ENCODE data around the gene LMX1A. TPM values are rescaled to one million over a fixed set of nuclear protein-coding genes. Genes with fewer than 3 reads are reported as not detected.

LMX1A gene
- total RNA-seq, 1 experiment from 2014 or later = not detected

GRCh38 chr1:165289556-165289955 lies 67.0 kb downstream of the LMX1A start:
- ATAC-seq (no peak), DNase-seq (ENCODE audit: low spot score) (no peak)
- TF ChIP-seq NR3C1 (CRISPR knock-in tag; conservative IDR thresholded peaks at IDR 0.05; ENCODE audit: low read depth) (no peak), PRDM15 (CRISPR knock-in tag; IDR thresholded peaks at IDR 0.05) (no peak), TEAD1 (CRISPR knock-in tag; IDR thresholded peaks at IDR 0.05) (no peak), JAZF1 (CRISPR knock-in tag; IDR thresholded peaks at IDR 0.05) (no peak), SOX15 (CRISPR knock-in tag; IDR thresholded peaks at IDR 0.05) (no peak), NFATC4 (CRISPR knock-in tag; IDR thresholded peaks at IDR 0.05) (no peak)
- Mint-ChIP-seq H3K27me3 (ENCODE audit: low read depth) (no peaks in the 10 kb centered on the region; the same call in 1 of the 2 replicates), H3K27ac (no peak overlapping the region), H3K4me3 (no peak overlapping the region), H3K36me3 (peaks cover 6% of the 10 kb centered on the region), H3K9me3 (peaks cover 18% of the 10 kb centered on the region), H3K4me1 (peaks cover 16% of the 10 kb centered on the region)
- ChIA-PET CTCF (interaction anchor here (0.6 to 1.3 kb wide), 3 partner anchors 10 to 144 kb away, joined by 3 to 4 read pairs (median 3); no protein-coding TSS in a partner anchor), POLR2A (no interaction called here)

- POLR2A ChIA-PET = no interaction called here
- Mint-ChIP-seq H3K36me3 (peaks cover 6% of the 10 kb centered on the region), H3K27me3 (ENCODE audit: low read depth) (no peaks in the 10 kb centered on the region; the same call in 1 of the 2 replicates), H3K27ac (no peak overlapping the region), H3K9me3 (peaks cover 18% of the 10 kb centered on the region), H3K4me1 (peaks cover 16% of the 10 kb centered on the region), H3K4me3 (no peak overlapping the region)
- CTCF ChIA-PET = interaction anchor here (1.0 to 1.3 kb wide), 2 partner anchors 31 to 80 kb away, joined by 3 to 4 read pairs; no protein-coding TSS in a partner anchor
- ATAC-seq = peak; percentile 40
- no peak for DNase-seq (ENCODE audit: low spot score)
- TF ChIP-seq ZNF423 (CRISPR knock-in tag; IDR thresholded peaks at IDR 0.05) (no peak), ZNF281 (CRISPR knock-in tag; IDR thresholded peaks at IDR 0.05) (no peak), ZBTB21 (CRISPR knock-in tag; IDR thresholded peaks at IDR 0.05; ENCODE audit: borderline replicate concordance) (no peak), ZNF317 (CRISPR knock-in tag; IDR thresholded peaks at IDR 0.05; ENCODE audit: borderline replicate concordance, low read depth) (no peak), ELF4 (CRISPR knock-in tag; IDR thresholded peaks at IDR 0.05; ENCODE audit: low read depth) (no peak), USF2 (CRISPR knock-in tag; IDR thresholded peaks at IDR 0.05) (no peak), AFF4 (CRISPR knock-in tag; IDR thresholded peaks at IDR 0.05; ENCODE audit: borderline replicate concordance) (no peak), FOXK1 (CRISPR knock-in tag; IDR thresholded peaks at IDR 0.05) (no peak), RELA (CRISPR knock-in tag; IDR thresholded peaks at IDR 0.05; ENCODE audit: borderline replicate concordance) (no peak), SMAD4 (CRISPR knock-in tag; IDR thresholded peaks at IDR 0.05) (no peak), ZNF232 (CRISPR knock-in tag; IDR thresholded peaks at IDR 0.05) (no peak), ZNF263 (CRISPR knock-in tag; IDR thresholded peaks at IDR 0.05; ENCODE audit: low read depth) (no peak), SP1 (CRISPR knock-in tag; conservative IDR thresholded peaks at IDR 0.05) (no peak), ESRRA (CRISPR knock-in tag; IDR thresholded peaks at IDR 0.05; ENCODE audit: borderline replicate concordance) (no peak), ZMAT4 (CRISPR knock-in tag; IDR thresholded peaks at IDR 0.05) (no peak), USF1 (CRISPR knock-in tag; IDR thresholded peaks at IDR 0.05) (no peak), GRHL2 (CRISPR knock-in tag; IDR thresholded peaks at IDR 0.05; ENCODE audit: insufficient replicate concordance, severe bottlenecking) (no peak)
Measured at GRCh38 chr1:165288350-165289120, 68.0 kb downstream of the LMX1A start.

Measured in WTC11 (cell line).